AG04450 (cell line): ENCODE measurements around the gene DLX3. TPM values are rescaled to one million over a fixed set of nuclear protein-coding genes. Genes with fewer than 3 reads are reported as not detected.

ENCODE experiments used
- CTCF ChIA-PET: fragments of 300-600, 350-600 bp; formaldehyde crosslinking; extraction: SDS; loops from one replicate; lab custom pipeline; 2022; ENCODE audit warnings: antibody characterized with exemption, inconsistent platforms; lab: Charles Lee
- POLR2A ChIA-PET: fragments of 350-600 bp; formaldehyde crosslinking; extraction: SDS; loops from one replicate; lab custom pipeline; 2021; ENCODE audit warnings: antibody characterized with exemption, inconsistent platforms; lab: Yijun Ruan, JAX
- DNase-seq: peaks from one replicate; pipeline ENCODE4 v3.0.0-alpha.2; 2011; ENCODE audit warnings: low read depth, low spot score
- H3K27ac ChIP-seq: one replicate; pipeline ENCODE4 v1.5.1; 2012; ENCODE audit warnings: low read depth, low read length, control low read depth
- H3K27me3 ChIP-seq: one replicate; pipeline ENCODE4 v1.6.0; 2012; ENCODE audit warnings: low read length; ENCODE audit not compliant: control insufficient read depth, insufficient read depth
- H3K4me3 ChIP-seq: 2 replicates; pipeline ENCODE4 v1.5.1; 2011; ENCODE audit warnings: mild to moderate bottlenecking, low read depth, low read length, control low read depth
- H3K9me3 ChIP-seq: 2 replicates; pipeline ENCODE4 v1.5.1; 2012; ENCODE audit warnings: low read length; ENCODE audit not compliant: control insufficient read depth, insufficient read depth
- polyA plus RNA-seq: library from polyadenylated mRNA; depleted of rRNA; stranded (reverse); fragments of >200 nt; gene quantifications from 2 replicates; pipeline ENCODE4 v1.2.3, GENCODE V29; 2011
- TF ChIP-seq, protein P1 (sequence below): IDR thresholded peaks from 2 replicates; pipeline ENCODE4 v1.5.1; 2011; ENCODE audit warnings: low read depth, low read length, control low read depth, inconsistent platforms

DLX3 gene
- polyA plus RNA-seq, 1 experiment = not detected

GRCh38 chr17:49971848-49972485 lies 23.1 kb downstream of the DLX3 start:
- no peak overlapping the region for H3K4me3 ChIP-seq
- H3K27me3 ChIP-seq = peaks cover 99% of the 10 kb centered on the region
- H3K9me3 ChIP-seq = peaks cover 9% of the 10 kb centered on the region; the same call in 1 of the 2 replicates
- H3K27ac ChIP-seq = no peak overlapping the region
- ChIA-PET POLR2A (no interaction called here), CTCF (interaction anchor here (1.2 to 1.8 kb wide), 2 partner anchors 25 to 27 kb away, joined by 4 to 8 read pairs; no protein-coding TSS in a partner anchor)
- TF ChIP-seq, protein P1, sequence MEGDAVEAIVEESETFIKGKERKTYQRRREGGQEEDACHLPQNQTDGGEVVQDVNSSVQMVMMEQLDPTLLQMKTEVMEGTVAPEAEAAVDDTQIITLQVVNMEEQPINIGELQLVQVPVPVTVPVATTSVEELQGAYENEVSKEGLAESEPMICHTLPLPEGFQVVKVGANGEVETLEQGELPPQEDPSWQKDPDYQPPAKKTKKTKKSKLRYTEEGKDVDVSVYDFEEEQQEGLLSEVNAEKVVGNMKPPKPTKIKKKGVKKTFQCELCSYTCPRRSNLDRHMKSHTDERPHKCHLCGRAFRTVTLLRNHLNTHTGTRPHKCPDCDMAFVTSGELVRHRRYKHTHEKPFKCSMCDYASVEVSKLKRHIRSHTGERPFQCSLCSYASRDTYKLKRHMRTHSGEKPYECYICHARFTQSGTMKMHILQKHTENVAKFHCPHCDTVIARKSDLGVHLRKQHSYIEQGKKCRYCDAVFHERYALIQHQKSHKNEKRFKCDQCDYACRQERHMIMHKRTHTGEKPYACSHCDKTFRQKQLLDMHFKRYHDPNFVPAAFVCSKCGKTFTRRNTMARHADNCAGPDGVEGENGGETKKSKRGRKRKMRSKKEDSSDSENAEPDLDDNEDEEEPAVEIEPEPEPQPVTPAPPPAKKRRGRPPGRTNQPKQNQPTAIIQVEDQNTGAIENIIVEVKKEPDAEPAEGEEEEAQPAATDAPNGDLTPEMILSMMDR = no peak
- DNase-seq = no peak

DNA sequence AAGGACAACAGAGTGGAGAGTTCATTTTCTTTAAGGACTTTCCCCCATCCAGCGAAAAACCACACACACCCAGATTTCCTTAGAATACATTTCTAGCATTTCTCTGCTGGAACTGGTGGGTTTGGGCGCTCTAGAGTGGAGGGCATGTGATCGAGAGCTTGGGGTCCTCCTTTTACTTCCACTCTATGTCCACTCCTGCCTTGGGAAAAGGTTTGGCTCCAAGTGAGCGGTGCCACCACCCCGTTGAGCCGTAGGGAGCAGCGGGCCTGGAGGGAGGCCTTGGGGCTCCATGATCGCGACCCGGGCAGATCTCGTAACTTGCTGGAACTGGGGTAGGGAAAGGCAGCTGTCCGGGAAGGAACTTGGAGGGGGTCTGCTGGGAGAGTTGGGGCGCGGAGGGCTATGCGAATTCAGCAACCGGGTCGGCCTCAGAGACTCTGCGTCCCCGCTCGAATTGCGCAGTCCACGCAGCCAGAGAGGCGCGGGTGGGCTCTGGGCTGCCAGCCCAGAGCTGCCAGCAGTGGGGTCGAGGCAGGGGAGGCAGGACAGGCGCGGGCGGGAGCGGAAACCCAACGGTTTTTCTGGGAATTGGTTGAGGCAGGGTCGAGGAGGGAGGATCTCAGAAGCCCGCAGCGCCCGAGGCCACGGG lies 23.7 kb downstream of the DLX3 start:
- H3K9me3 ChIP-seq = peaks cover 9% of the 10 kb centered on the region; the same call in 1 of the 2 replicates
- H3K27me3 ChIP-seq = peaks cover 99% of the 10 kb centered on the region
- H3K4me3 ChIP-seq = no peak overlapping the region
- CTCF ChIA-PET = interaction anchor here (1.0 to 1.3 kb wide), 2 partner anchors 19 to 27 kb away, joined by 3 to 4 read pairs; no protein-coding TSS in a partner anchor
- H3K27ac ChIP-seq = no peak overlapping the region
- POLR2A ChIA-PET = no interaction called here
- TF ChIP-seq, protein P1 = no peak
- no peak for DNase-seq

- POLR2A ChIA-PET = no interaction called here
- TF ChIP-seq, protein P1 = no peak
- Histone ChIP-seq H3K4me3 (no peak overlapping the region), H3K27ac (no peak overlapping the region), H3K9me3 (peaks cover 9% of the 10 kb centered on the region; the same call in 1 of the 2 replicates), H3K27me3 (peaks cover 99% of the 10 kb centered on the region)
- CTCF ChIA-PET = interaction anchor here (1.0 to 1.3 kb wide), 3 partner anchors 18 to 28 kb away, joined by 3 to 4 read pairs (median 3); no protein-coding TSS in a partner anchor
- DNase-seq = no peak
These were observed 24.5 kb downstream of the DLX3 start for GRCh38 chr17:49970498-49970897.

DNA sequence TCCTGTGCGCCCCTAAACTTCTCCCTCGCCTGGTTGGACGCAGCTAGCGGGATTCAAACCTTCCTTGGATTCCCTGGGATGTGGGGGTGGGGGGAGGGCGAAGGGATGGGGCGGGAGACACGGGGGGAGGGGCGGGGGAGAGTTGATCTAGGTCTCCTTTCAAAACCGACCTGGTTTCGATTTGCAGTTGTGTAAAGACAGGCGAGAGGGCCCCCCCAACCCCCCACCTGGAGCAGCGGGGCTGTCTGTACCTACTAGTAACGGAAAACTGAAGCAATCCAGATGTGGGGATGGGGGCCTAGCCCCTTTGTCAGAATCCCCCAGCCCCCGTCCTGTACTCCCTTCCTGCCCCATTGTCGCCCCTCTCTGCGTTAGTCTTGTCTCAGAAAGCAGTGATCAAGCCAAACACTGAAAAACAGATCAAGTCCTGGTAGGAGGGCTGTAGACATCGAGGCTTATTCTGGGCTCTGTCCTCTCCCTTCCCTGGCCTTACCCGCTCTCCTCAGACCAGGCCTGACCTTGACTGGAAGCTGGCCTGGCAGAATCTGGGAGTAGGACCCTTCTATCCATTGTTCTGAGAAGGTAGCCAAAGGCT lies 25.1 kb downstream of the DLX3 start:
- TF ChIP-seq, protein P1 = no peak
- ChIA-PET CTCF (interaction anchor here (1.0 to 1.3 kb wide), 3 partner anchors 17 to 29 kb away, joined by 3 to 4 read pairs (median 3); no protein-coding TSS in a partner anchor), POLR2A (no interaction called here)
- peaks cover 9% of the 10 kb centered on the region; the same call in 1 of the 2 replicates for H3K9me3 ChIP-seq
- peaks cover 99% of the 10 kb centered on the region for H3K27me3 ChIP-seq
- H3K27ac ChIP-seq = no peak overlapping the region
- no peak overlapping the region for H3K4me3 ChIP-seq
- no peak for DNase-seq
